Colonic mucosa (tissue), 4 donors: ENCODE measurements around the gene TXLNA. TPM values are rescaled to one million over a fixed set of nuclear protein-coding genes. Genes with fewer than 3 reads are reported as not detected.

Source experiments
- DNase-seq: peaks from one replicate; pipeline ENCODE4 v3.0.0-alpha.2; 2020
- H3K27ac ChIP-seq: fragments of 200-600 bp; one replicate; pipeline ENCODE4 v1.8.0; 2021
- H3K27me3 ChIP-seq: fragments of 200-600 bp; one replicate; pipeline ENCODE4 v1.8.0; 2021
- H3K36me3 ChIP-seq: fragments of 200-600 bp; one replicate; pipeline ENCODE4 v1.8.0; 2021
- H3K4me1 ChIP-seq: fragments of 200-600 bp; one replicate; pipeline ENCODE4 v1.8.0; 2021; ENCODE audit warnings: mild to moderate bottlenecking
- H3K4me3 ChIP-seq: fragments of 200-600 bp; one replicate; pipeline ENCODE4 v1.8.0; 2021
- H3K9ac ChIP-seq, 2 donors: one replicate each; pipeline ENCODE4 v1.7.0; 2013; ENCODE audit warnings: control low read depth in 2 of 2, low read depth in 2 of 2, low read length in 2 of 2
- H3K9me3 ChIP-seq: fragments of 200-600 bp; one replicate; pipeline ENCODE4 v1.8.0; 2021
- intact Hi-C: fragments of 100-400 bp; cut with DNase I; formaldehyde crosslinking; loops from one replicate; pipeline ENCODE4 v1.14.1; 2022
- total RNA-seq, 2 donors: library from RNA; stranded (reverse); fragmentation: NEBNext Ultra II Directional in 1 of 2; extraction: Animal tissue kit (Norgen Biotek cat#: 25700) in 1 of 2; gene quantifications; one replicate each; pipeline ENCODE4 v1.2.1, GENCODE V29; 2021
- TF ChIP-seq, protein P1 (sequence below): fragments of 200-600 bp; IDR thresholded peaks from one replicate; pipeline ENCODE4 v1.8.0; 2022; ENCODE audit warnings: antibody characterized with exemption, mild to moderate bottlenecking
- donor health status: healthy.
- donor health status: DM: no; HTN: no; CAD: no.
- donor health status: DM: no; HTN: no; CAD: no.

TXLNA gene
- total RNA-seq, 2 donors from 2014 or later, result 32.5 to 47.7 TPM

GRCh38 chr1:32187850-32188249 lies 8.4 kb downstream of the TXLNA start:
- H3K9ac ChIP-seq, result no peak overlapping the region
- H3K9me3 ChIP-seq, result no peaks in the 10 kb centered on the region
- H3K4me1 ChIP-seq, result no peaks in the 10 kb centered on the region
- TF ChIP-seq, protein P1, sequence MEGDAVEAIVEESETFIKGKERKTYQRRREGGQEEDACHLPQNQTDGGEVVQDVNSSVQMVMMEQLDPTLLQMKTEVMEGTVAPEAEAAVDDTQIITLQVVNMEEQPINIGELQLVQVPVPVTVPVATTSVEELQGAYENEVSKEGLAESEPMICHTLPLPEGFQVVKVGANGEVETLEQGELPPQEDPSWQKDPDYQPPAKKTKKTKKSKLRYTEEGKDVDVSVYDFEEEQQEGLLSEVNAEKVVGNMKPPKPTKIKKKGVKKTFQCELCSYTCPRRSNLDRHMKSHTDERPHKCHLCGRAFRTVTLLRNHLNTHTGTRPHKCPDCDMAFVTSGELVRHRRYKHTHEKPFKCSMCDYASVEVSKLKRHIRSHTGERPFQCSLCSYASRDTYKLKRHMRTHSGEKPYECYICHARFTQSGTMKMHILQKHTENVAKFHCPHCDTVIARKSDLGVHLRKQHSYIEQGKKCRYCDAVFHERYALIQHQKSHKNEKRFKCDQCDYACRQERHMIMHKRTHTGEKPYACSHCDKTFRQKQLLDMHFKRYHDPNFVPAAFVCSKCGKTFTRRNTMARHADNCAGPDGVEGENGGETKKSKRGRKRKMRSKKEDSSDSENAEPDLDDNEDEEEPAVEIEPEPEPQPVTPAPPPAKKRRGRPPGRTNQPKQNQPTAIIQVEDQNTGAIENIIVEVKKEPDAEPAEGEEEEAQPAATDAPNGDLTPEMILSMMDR, result no peak
- no peaks in the 10 kb centered on the region for H3K27me3 ChIP-seq
- no peak overlapping the region for H3K27ac ChIP-seq
- H3K4me3 ChIP-seq, result no peak overlapping the region
- peaks cover 63% of the 10 kb centered on the region for H3K36me3 ChIP-seq
- DNase-seq, result no peak
- intact Hi-C loops, result no loop called here

DNA sequence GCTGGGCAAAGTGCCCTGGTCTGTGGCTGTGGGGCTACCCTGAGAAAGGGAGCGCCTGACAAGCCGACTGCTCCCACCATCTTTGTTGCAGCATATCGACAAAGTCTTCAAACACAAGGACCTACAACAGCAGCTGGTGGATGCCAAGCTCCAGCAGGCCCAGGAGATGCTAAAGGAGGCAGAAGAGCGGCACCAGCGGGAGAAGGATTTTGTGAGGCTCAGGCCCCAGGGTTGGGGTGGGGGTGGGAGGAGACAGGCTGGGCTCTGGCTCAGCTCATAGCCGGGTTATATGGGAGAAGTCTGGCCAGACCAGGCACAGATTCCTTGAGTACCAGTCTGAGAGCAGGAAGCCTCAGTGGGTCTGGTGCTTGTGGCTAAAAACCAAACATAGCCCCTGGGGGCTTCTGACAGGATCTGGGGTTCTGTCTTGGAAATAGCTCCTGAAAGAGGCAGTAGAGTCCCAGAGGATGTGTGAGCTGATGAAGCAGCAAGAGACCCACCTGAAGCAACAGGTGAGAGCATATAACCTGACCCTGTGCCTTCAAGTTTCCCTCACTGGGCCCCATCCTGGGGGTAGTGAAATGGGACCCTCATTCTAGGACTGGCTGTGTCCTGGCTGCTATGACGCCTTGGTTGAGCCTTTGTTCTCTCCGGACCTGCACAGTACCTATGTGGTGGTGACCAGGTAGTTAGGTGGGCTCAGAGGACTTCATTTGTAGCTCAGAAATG lies 12.9 kb downstream of the TXLNA start:
- no peak overlapping the region for H3K27ac ChIP-seq
- no peak overlapping the region for H3K4me3 ChIP-seq
- no peaks in the 10 kb centered on the region for H3K9me3 ChIP-seq
- H3K36me3 ChIP-seq, result peaks cover 76% of the 10 kb centered on the region
- TF ChIP-seq, protein P1, result no peak
- H3K9ac ChIP-seq, result no peak overlapping the region
- intact Hi-C loops, result no loop called here
- H3K27me3 ChIP-seq, result no peaks in the 10 kb centered on the region
- DNase-seq, result no peak
- no peaks in the 10 kb centered on the region for H3K4me1 ChIP-seq

DNA sequence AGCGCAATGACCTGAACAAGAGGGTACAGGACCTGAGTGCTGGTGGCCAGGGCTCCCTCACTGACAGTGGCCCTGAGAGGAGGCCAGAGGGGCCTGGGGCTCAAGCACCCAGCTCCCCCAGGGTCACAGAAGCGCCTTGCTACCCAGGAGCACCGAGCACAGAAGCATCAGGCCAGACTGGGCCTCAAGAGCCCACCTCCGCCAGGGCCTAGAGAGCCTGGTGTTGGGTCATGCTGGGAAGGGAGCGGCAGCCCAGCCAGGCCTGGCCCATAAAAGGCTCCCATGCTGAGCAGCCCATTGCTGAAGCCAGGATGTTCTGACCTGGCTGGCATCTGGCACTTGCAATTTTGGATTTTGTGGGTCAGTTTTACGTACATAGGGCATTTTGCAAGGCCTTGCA lies 15.5 kb downstream of the TXLNA start:
- H3K9ac ChIP-seq, result no peak overlapping the region

GRCh38 chr1:32195531-32195930 lies 16.1 kb downstream of the TXLNA start:
- Histone ChIP-seq H3K27ac (no peak overlapping the region), H3K9ac (no peak overlapping the region), H3K36me3 (peaks cover 48% of the 10 kb centered on the region), H3K27me3 (no peaks in the 10 kb centered on the region), H3K4me1 (no peaks in the 10 kb centered on the region), H3K9me3 (no peaks in the 10 kb centered on the region), H3K4me3 (no peak overlapping the region)
- intact Hi-C loops, result no loop called here
- TF ChIP-seq, protein P1, result no peak
- DNase-seq, result no peak

More for the DNA sequence above, 15.5 kb downstream of the TXLNA start:
- peaks cover 54% of the 10 kb centered on the region for H3K36me3 ChIP-seq
- H3K4me1 ChIP-seq, result no peaks in the 10 kb centered on the region
- no peaks in the 10 kb centered on the region for H3K9me3 ChIP-seq
- H3K4me3 ChIP-seq, result no peak overlapping the region
- intact Hi-C loops, result no loop called here
- no peak for DNase-seq
- TF ChIP-seq, protein P1, result no peak
- H3K27ac ChIP-seq, result no peak overlapping the region
- no peaks in the 10 kb centered on the region for H3K27me3 ChIP-seq

DNA sequence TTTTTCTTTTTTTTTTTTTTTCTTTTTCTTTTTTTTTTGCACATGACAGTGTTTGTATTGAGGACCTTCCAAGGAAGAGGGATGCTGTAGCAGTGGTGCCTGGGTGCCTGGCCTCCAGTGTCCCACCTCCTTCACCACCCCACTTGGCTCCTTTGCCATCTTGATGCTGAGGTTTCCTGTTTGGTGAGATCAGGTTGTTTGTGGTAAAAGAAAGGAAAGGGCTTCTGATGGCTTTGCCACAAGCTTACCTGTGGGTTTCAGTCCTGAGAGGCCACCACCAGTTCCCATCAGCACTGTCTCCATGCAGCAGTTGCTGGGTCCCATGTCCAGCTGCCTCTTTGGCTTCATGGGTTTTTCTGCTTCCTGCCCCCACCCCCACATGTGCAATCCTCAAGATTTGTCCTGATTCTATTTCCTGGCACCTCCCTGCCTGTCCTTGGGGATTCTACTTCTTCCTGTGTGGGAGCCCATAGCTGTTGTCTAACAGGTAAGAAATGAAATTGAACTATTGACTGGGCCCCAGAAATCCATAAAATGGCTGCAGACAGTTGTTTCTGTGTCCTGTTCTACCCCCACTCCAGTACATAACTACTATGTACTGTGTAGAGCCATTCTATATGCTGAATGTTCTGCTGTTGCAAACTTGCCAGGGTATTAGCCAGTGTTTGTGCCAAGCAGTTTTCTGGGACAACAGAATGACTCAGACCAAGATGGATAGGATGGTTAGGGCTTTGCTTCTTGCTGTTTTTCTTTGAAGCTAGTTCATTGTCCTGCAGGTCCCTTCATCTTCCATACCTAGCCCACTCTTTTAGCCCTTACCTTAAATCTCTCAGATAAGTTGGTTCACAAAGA lies 16.7 kb downstream of the TXLNA start:
- Histone ChIP-seq H3K27me3 (no peaks in the 10 kb centered on the region), H3K9me3 (no peaks in the 10 kb centered on the region), H3K9ac (no peak overlapping the region), H3K27ac (no peak overlapping the region), H3K36me3 (peaks cover 43% of the 10 kb centered on the region), H3K4me1 (peaks cover under 1% of the 10 kb centered on the region), H3K4me3 (no peak overlapping the region)
- TF ChIP-seq, protein P1, result no peak
- intact Hi-C loops, result no loop called here
- DNase-seq, result no peak
